ENCODE measurements around the gene SCFD2. TPM values are rescaled to one million over a fixed set of nuclear protein-coding genes. Genes with fewer than 3 reads are reported as not detected.

Gene SCFD2
- total RNA-seq, 1 experiment from 2014 or later: 36.6 TPM

- Histone ChIP-seq H3K9ac (ENCODE audit: low read length) (no peak overlapping the region), H3K4me1 (ENCODE audit: insufficient read depth, low read length) (no peaks in the 10 kb centered on the region), H3K36me3 (ENCODE audit: low read depth, low read length) (no peaks in the 10 kb centered on the region), H3K9me2 (replicated peaks; ENCODE audit: low read length) (no peaks in the 10 kb centered on the region), H3K4me3 (ENCODE audit: low read length) (no peak overlapping the region), H3K9me3 (ENCODE audit: low read length) (no peaks in the 10 kb centered on the region), H3F3A (ENCODE audit: low read length, unreplicated experiment) (no peaks in the 10 kb centered on the region), H4K20me1 (ENCODE audit: low read length) (no peaks in the 10 kb centered on the region), H2AFZ (ENCODE audit: low read length) (no peak overlapping the region), H3K27me3 (ENCODE audit: low read length) (no peaks in the 10 kb centered on the region), H3K79me2 (ENCODE audit: low read length) (no peaks in the 10 kb centered on the region), H3K4me2 (ENCODE audit: low read length) (no peak overlapping the region), H3K27ac (ENCODE audit: low read length) (no peak overlapping the region)
- POLR2A ChIA-PET (ENCODE audit: unreplicated experiment): no interaction called here
- DNase-seq (no peak), ATAC-seq (no peak)
- BruUV-seq (replicated peaks): no TSS peak
- CTCF ChIA-PET: no interaction called here
- TF ChIP-seq EZH2 (IDR thresholded peaks at IDR 0.05; ENCODE audit: low read length, unreplicated experiment) (no peak), CTCF (conservative IDR thresholded peaks at IDR 0.05; ENCODE audit: low read depth, low read length) (no peak), EZH2phosphoT487 (IDR thresholded peaks at IDR 0.05; ENCODE audit: borderline replicate concordance, low read length) (no peak)
- intact Hi-C loops (cut with micrococcal nuclease): no loop called here
Measured at GRCh38 chr4:52962721-52963120, 403.1 kb downstream of the SCFD2 start.

- no TSS peak for BruUV-seq (replicated peaks)
- Histone ChIP-seq H4K20me1 (ENCODE audit: low read length) (no peaks in the 10 kb centered on the region), H3K4me2 (ENCODE audit: low read length) (no peak overlapping the region), H3K36me3 (ENCODE audit: low read depth, low read length) (no peaks in the 10 kb centered on the region), H3K9me3 (ENCODE audit: low read length) (no peaks in the 10 kb centered on the region), H2AFZ (ENCODE audit: low read length) (no peak overlapping the region), H3K4me3 (ENCODE audit: low read length) (no peak overlapping the region), H3K9me2 (replicated peaks; ENCODE audit: low read length) (no peaks in the 10 kb centered on the region), H3K9ac (ENCODE audit: low read length) (no peak overlapping the region), H3F3A (ENCODE audit: low read length, unreplicated experiment) (no peaks in the 10 kb centered on the region), H3K4me1 (ENCODE audit: insufficient read depth, low read length) (no peaks in the 10 kb centered on the region), H3K79me2 (ENCODE audit: low read length) (no peaks in the 10 kb centered on the region), H3K27ac (ENCODE audit: low read length) (no peak overlapping the region), H3K27me3 (ENCODE audit: low read length) (no peaks in the 10 kb centered on the region)
- POLR2A ChIA-PET (ENCODE audit: unreplicated experiment): interaction anchor here (0.7 kb wide), 1 partner anchor 249 kb away, joined by 4 read pairs; no protein-coding TSS in a partner anchor
- CTCF ChIA-PET: no interaction called here
- no peak for DNase-seq
- TF ChIP-seq CTCF (conservative IDR thresholded peaks at IDR 0.05; ENCODE audit: low read depth, low read length) (no peak), EZH2phosphoT487 (IDR thresholded peaks at IDR 0.05; ENCODE audit: borderline replicate concordance, low read length) (no peak), EZH2 (IDR thresholded peaks at IDR 0.05; ENCODE audit: low read length, unreplicated experiment) (no peak)
- ATAC-seq: no peak
- intact Hi-C loops (cut with micrococcal nuclease): no loop called here
Measured at GRCh38 chr4:52961666-52962412, 404.0 kb downstream of the SCFD2 start.

GRCh38 chr4:52959541-52959940 lies 406.3 kb downstream of the SCFD2 start:
- Histone ChIP-seq H3K4me3 (ENCODE audit: low read length) (no peak overlapping the region), H3K36me3 (ENCODE audit: low read depth, low read length) (no peaks in the 10 kb centered on the region), H3K9me3 (ENCODE audit: low read length) (no peaks in the 10 kb centered on the region), H3K9me2 (replicated peaks; ENCODE audit: low read length) (no peaks in the 10 kb centered on the region), H3K9ac (ENCODE audit: low read length) (no peak overlapping the region), H2AFZ (ENCODE audit: low read length) (no peak overlapping the region), H3K27ac (ENCODE audit: low read length) (no peak overlapping the region), H3K4me2 (ENCODE audit: low read length) (no peak overlapping the region), H4K20me1 (ENCODE audit: low read length) (no peaks in the 10 kb centered on the region), H3K4me1 (ENCODE audit: insufficient read depth, low read length) (no peaks in the 10 kb centered on the region), H3K79me2 (ENCODE audit: low read length) (no peaks in the 10 kb centered on the region), H3K27me3 (ENCODE audit: low read length) (no peaks in the 10 kb centered on the region), H3F3A (ENCODE audit: low read length, unreplicated experiment) (no peaks in the 10 kb centered on the region)
- ATAC-seq: no peak
- CTCF ChIA-PET: no interaction called here
- no TSS peak for BruUV-seq (replicated peaks)
- TF ChIP-seq EZH2phosphoT487 (IDR thresholded peaks at IDR 0.05; ENCODE audit: borderline replicate concordance, low read length) (no peak), EZH2 (IDR thresholded peaks at IDR 0.05; ENCODE audit: low read length, unreplicated experiment) (no peak), CTCF (conservative IDR thresholded peaks at IDR 0.05; ENCODE audit: low read depth, low read length) (no peak)
- POLR2A ChIA-PET (ENCODE audit: unreplicated experiment): no interaction called here
- intact Hi-C loops (cut with micrococcal nuclease): no loop called here
- no peak for DNase-seq

Data from PC-3 (cell line).